NCI-H446 (cell line): ENCODE data around the gene TSPYL1.
"Not testable (repeated sequence)": the region's sequence is repeated elsewhere in the genome, so short reads cannot be mapped to it uniquely, and the experiment has no call there.

Experiments
- DNase-seq, 2 experiments: peaks; one replicate each; lab custom pipeline; 2025; lab: John Stamatoyannopoulos, UW

The TSPYL1 gene

DNA sequence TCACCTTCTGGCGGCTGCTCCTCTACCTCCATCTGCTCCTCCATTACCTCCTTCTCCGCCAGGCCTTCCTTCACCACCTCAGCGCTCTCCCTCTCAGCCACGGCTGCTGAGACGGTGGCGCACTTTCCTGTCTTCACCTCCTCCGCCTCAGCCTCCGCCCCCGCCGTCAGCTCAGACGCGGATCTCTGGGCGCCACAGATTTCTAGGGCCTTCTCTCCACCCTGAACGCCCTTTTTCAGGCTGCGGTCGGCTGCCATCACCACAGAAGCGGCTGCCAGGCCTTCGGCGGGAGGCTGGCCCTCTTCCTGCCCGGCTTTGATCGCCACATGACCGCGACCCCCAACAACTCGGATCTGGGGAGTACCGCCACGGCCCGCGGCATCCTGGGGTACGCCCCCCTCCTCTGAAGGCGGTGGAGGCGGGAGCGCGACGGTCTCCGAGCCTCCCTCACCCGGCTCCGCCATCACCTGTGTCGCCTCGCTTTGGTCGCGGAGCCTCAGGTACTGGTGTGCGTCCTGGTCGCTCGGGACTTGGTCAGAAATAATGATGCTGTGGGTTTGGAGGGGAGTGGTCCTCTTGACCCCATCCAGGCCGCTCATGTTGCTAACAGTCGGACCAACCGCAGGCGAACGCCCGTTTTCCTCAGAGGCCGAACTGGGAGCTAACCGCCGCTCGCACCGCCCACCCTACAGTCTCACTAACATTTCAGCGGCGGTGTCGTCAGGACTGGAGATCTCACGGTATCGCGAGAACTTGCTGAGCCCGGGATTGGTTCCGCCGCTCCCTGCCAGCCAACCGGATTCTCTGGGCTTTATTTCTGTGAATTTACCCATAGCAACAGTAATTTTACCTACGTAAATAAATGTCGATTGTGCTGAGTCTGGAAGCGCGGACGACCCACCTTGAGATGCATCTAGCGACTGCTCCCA, at the start of gene TSPYL1:
Gene TSPYL1, minus strand, starts transcription at position 699 of the 929 bp plus-strand sequence. Its CDS starts 100 bp downstream, at position 599.
- DNase-seq = peak; percentile 84 to 95

DNA sequence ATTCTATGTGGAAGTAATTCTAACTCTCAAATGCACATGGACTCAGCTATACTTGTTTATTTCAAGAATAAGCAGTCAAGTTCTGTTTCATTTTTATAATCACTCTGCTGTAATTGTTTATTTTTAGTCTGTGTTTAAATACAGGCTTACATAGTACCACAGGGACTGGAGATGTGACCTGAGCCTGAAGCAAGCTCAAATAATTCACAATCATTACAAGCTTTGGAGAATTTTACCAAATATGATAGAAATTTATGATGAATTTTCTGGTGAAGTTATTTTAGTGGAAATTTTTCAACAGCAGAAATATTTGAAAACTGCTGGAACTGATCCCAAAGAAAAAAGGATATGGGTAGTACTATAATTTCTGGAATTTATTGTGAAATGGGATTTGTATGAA, 49.4 kb upstream of the TSPYL1 start:
- DNase-seq = no peak

GRCh38 chr6:116328528-116328903, 48.8 kb upstream of the TSPYL1 start:
- DNase-seq = no peak

GRCh38 chr6:116327803-116328527, 48.2 kb upstream of the TSPYL1 start:
- DNase-seq = no peak

- DNase-seq = no peak
Measured at GRCh38 chr6:116326996-116327395, 47.3 kb upstream of the TSPYL1 start.

- DNase-seq = no peak
Measured at GRCh38 chr6:116326181-116326671, 46.5 kb upstream of the TSPYL1 start.

- DNase-seq = not testable (repeated sequence)
Measured at GRCh38 chr6:116325634-116326132, 46.0 kb upstream of the TSPYL1 start.

DNA sequence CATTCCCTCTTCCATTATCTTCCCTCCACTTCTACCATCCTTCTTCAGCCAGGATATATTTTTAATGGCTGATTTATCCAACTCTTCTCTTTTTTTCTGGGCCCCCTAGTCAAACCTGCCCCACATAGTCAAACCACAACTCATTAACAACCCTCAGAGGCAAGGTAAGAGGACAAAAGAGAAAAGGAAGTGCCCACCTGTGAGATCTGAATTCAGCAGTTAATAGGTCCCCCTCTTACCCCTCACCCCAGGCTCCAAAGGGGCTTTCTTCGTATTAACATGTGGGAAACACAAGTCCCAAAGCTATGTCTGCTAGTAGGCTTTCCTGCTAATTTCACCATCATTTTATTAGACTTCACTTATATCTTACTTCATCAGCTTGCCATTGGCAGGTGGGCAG, 44.1 kb upstream of the TSPYL1 start:
- DNase-seq = no peak

- DNase-seq = not testable (repeated sequence)
Measured at GRCh38 chr6:116321933-116322332, 42.2 kb upstream of the TSPYL1 start.

GRCh38 chr6:116316772-116317467, 37.2 kb upstream of the TSPYL1 start:
- DNase-seq = no peak

- no peak for DNase-seq
Measured at GRCh38 chr6:116314878-116315277, 35.1 kb upstream of the TSPYL1 start.

GRCh38 chr6:116314218-116314617, 34.5 kb upstream of the TSPYL1 start:
- DNase-seq = no peak

GRCh38 chr6:116313101-116313776, 33.5 kb upstream of the TSPYL1 start:
- no peak for DNase-seq

- no peak for DNase-seq
Measured at GRCh38 chr6:116309657-116310056, 29.9 kb upstream of the TSPYL1 start.

DNA sequence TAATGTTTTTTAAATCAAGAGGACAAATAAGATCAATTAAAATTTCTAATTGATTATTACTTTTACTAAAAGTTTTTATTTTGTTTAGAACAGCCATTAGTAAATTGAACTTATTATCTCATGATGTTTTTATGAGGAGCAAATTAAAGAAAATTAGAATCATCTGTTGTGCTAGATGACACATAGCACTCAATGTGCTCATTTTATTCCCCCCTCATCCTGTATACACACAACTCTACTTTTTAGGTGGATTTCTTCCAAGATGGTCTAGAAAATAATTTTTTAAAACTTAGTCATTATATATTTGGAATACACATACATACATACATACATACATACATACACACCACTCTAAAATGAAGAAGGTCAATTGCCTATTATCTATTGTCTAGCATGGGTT, 29.3 kb upstream of the TSPYL1 start:
- no peak for DNase-seq

DNA sequence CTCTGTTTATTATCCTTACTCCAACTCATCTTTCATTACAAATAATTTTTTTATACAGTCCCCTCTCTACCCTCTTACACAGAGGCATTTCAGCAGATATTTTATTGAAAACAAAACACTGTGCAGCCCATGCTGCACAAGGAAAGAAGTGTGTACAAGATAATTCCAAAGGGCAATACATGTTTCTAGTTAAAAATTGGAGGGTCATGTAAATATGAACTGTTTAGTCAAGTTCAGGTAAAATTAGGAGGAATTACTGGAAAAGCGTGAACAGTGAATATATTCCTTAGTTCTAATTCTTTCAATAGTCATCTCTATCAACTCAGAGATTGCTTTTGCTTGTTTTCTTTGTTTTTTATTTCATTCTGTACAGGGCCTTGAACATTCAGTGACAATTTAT, 27.9 kb upstream of the TSPYL1 start:
- no peak for DNase-seq

- no peak for DNase-seq
Measured at GRCh38 chr6:116307001-116307400, 27.3 kb upstream of the TSPYL1 start.

- no peak for DNase-seq
Measured at GRCh38 chr6:116304538-116305097, 24.9 kb upstream of the TSPYL1 start.

DNA sequence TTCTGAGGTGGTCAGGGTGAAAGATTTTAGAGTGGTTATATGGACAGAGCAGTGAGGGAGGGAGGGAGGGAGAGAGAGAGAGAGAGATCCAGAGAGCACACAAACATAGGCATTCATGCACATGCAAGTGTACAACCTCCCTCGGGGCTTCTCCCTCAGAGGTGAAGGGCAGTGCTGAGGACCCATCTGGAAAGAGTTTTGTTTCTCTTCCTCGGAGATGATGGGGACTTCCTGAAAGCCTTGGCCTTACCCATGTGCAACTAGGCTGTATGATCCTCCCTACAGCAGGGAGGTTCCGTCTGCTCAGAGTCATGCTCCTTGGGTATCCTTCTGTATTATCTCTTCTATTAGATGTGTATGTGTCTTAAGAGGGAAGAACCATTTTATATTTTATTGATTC, 21.4 kb upstream of the TSPYL1 start:
- no peak for DNase-seq

- DNase-seq = no peak
Measured at GRCh38 chr6:116300566-116300965, 20.8 kb upstream of the TSPYL1 start.

DNA sequence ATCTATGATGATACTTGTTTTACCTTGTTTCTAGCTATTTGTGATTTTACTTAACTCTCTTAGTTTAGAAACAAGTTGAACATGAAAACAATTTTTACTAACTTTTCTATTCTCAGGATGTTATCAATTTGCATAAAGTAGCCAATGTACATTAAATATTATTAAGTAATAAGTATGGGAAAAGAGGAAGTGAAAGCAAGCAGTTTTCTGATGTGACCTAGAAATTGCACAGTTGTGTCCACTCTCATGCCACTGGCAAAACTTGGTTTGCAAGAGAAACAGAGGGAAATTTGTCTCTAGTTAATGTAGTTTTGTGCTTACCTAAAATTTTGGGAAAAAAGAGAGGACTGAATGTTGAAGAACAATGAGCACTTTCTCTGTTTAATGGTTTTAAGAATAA, 19.2 kb upstream of the TSPYL1 start:
- no peak for DNase-seq
